ENCODE measurements around the gene CWF19L2. TPM values are rescaled to one million over a fixed set of nuclear protein-coding genes. Genes with fewer than 3 reads are reported as not detected.
A peak's percentile ranks its signal among the peaks of the same experiment; 100 is the strongest.
"Not testable (repeated sequence)": the region's sequence is repeated elsewhere in the genome, so short reads cannot be mapped to it uniquely, and the experiment has no call there.

CWF19L2 gene
- total RNA-seq (2014; rRNA removed) = 8.9 and 9.4 TPM in 2 replicates
- 3.0 TPM for polyA plus RNA-seq (2012)

DNA sequence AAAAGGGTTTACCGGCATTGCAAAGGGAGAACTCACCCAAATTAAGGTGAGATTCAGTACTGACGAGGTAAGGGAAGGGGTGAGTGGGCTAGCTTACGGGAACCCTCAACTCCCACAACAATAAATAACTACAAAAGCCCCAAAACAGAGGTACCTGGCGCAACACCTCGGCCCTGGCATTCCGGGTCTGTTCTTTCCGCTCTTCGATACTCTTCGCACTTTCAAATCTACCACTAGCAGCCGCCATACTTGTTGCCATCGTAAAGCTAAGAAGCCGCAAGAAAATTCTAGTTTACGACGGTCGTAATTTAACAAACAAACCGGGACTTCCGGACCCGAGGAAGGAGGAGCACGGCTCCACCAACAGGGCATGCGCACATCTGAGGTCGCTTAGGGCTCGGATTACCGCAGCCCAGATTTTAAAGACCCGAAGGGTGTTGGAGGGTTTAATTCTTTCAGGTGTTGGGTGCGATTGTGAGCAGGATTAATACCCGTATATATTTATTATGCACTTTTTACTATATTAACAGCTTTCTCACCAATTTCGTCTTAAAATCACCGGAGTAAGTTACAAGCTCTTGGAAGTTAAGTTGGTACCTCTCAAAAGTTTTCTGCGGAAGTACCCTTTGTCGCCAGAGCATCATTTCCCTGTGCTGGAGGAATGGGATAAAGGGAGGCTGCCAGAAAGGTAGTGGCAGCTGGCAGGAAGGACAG is at the start of gene CWF19L2:
Gene CWF19L2, minus strand, starts transcription at position 268 of the 714 bp plus-strand sequence. Its CDS starts 9 bp downstream, at position 259.
- DNase-seq (ENCODE audit: low read depth) = peak; percentile 93

DNA sequence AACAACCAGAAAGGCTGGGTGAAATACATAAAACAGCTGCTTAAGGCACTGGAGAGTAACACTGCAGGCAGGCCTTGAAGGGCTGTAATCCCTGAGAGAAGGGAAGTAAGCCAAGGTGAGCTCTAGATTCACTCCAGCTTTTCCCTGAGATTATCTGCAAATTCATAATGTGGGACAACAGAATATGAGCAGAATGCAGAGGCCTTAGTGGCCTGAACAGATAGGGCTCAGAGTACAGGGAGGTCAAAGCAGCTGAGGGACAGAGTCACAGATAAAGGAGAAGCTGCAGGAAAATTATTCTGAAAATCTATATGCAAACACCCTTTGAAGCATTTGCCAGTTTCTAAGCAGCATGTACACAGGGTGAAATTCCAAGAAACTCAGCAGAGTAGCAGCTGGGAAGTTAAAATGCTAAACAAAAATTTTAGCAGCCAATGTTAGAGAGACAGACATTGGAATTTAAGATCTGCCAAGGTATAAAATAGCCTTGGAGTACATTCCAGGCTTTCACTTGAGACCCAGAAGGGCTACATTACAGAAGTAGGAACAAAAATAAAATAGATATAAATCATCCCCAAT is 48.1 kb upstream of the CWF19L2 start:
- DNase-seq (ENCODE audit: low read depth) = no peak

DNA sequence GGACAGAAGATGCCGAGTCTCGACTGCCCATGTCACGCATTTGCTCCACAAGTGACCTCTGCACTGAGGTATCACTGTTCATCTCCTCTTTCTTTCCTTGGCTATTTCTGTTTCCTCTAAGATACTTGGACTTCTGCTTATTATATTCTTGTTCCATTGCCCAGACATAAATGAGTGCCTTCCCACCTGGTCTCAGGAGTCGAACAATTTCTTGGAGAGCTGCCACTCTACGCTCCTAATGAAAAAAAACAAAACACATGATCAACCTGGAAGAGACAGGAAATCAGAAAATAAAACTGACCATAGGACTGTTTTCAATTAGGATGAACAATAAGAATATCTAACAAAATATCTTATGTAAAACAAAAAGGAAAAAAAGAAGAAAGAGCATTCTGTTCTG is 47.4 kb upstream of the CWF19L2 start:
- DNase-seq (ENCODE audit: low read depth) = no peak

DNA sequence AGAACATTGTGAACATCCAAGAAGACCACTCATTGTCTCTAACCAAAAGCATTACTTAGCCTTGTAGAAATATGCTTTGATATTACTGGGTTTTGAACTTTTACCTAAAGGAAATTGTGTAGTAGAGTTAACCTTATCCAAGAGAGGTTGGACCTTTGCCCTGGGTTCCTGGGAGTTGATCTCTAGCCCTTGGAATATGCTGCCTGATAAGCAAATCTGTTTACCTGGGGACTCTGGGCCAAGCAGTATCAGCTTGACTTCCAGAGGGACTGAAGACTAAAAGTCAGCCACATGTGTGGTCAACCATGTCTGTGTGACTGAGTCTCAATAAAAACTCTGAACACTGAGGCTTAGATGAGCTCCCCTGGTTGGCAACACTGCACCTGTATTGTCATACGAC is 44.1 kb upstream of the CWF19L2 start:
- no peak for DNase-seq (ENCODE audit: low read depth)

DNA sequence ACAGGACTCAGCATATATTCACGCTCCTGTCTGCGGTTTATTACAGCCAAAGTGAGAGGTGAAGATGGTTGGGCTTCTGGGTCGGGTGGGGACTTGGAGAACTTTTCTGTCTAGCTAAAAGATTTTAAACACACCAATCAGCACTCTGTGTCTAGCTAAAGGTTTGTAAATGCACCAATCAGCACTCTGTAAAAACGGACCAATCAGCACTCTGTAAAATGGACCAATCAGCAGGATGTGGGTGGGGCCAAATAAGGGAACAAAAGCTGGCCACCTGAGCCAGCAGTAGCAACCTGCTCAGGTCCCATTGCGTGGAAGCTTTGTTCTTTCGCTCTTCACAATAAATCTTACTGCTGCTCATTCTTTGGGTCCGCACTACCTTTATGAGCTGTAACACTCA is 39.7 kb upstream of the CWF19L2 start:
- DNase-seq (ENCODE audit: low read depth) = not testable (repeated sequence)

DNA sequence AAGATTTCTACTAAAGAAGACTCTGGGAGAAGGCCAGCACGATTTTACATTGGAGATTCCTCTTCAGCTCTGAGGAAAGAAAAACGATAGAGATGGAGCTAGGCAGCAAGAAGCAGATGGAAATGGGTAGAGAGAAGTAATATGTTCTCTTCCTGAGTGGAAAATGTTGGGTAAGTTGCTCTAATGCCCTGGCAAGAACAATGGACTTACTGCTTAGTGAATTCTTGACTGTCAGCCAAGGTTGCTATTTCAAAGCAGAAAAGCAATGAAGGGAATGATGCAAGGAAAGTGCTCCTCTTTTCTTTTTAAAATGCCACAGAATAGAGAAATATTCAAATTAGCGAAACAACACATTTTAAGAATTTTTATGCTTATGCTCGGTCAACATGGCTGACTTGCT is 38.4 kb upstream of the CWF19L2 start:
- peak; percentile 39 for DNase-seq (ENCODE audit: low read depth)

DNA sequence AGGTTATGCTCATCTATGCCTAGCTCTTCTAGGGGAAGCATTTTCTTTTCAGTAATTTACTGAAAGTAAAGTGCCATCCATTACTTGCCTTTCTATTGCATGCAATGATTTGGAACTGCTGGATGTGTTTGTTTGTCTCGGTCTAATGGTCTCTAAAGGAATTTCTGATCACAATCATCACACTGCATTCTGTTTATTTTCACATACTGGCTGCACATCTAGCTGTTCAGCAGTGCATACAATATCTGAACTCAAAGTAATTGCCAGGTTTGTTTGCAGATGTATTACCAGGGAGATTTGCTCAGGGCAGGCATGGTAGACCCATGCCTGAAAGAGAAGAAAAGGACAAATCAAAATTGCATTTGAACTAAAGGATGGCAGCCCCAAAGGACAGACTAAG is 36.4 kb upstream of the CWF19L2 start:
- no peak for DNase-seq (ENCODE audit: low read depth)

DNA sequence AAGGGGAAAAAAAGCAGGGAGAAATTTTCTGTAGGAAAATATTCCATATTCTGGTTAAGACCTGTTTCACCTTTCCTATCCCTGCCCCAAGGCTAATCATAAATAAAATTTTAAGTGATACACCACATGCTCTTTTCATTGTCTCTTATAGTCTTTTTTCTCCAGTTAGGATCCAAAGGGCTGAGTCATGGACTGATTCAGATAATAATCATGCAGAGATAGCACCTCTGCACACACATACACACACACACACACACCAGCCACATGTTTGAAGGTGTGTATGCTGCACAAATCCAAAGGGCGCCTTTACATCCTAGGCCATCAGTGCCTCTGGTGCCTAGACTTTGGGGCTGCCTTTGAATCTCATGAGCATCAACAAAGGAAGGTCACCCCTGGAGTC is 35.5 kb upstream of the CWF19L2 start:
- DNase-seq (ENCODE audit: low read depth) = peak; percentile 61

DNA sequence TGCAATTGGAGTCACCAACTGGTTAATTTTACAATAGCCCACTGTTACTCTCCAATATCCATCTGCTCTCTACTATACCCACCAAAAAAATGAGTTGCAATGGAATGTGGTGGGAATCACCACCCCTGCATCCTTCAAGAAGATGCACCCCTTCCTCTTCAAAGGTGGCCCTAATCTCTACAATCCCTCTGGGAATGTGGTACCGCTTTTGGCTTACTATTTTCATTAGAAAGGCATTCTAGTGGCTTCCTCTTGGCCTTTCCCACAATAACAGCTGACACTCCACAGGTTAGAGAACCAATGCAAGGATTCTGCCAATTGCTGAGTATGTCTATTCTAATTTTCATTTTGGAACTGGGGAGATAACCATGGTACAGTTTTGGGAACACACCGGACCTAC is 33.2 kb upstream of the CWF19L2 start:
- DNase-seq (ENCODE audit: low read depth) = no peak

DNA sequence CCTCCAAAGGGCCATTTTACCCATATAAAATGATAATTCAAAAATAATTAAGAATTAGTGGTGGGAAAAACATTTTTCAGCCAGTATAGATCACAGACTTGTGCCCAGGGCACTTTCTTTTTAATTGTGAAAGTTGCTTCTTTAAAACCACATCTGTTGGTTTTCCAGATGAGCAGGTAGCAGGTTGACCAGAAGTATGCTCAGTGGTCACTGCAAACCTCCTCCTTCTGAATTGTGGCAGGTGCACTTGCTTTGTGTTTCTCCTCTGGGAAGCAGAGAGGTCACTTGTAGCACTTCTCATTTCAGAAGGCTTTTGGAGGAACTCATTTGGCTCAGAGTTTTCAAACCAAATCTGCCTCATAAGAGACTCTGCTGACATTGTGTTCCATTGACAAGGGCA is 24.6 kb upstream of the CWF19L2 start:
- no peak for DNase-seq (ENCODE audit: low read depth)

DNA sequence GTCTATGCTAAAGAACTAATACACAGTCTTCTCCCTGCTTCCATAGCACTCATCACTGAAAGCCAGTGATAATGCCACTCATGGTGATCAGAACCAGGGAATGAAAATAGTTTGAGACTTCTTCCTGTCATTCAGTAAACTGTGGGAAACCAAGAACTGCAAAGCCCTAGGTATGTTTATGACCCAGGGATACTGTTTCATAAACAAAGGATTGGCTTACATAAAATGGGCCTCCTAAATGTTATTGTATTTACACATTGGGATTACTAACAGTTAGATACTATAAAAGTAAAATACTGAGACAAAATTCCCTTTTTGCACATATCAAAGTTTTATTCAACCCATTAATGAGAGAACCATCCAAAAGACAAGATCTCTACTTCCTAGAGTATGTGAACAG is 21.3 kb upstream of the CWF19L2 start:
- no peak for DNase-seq (ENCODE audit: low read depth)

DNA sequence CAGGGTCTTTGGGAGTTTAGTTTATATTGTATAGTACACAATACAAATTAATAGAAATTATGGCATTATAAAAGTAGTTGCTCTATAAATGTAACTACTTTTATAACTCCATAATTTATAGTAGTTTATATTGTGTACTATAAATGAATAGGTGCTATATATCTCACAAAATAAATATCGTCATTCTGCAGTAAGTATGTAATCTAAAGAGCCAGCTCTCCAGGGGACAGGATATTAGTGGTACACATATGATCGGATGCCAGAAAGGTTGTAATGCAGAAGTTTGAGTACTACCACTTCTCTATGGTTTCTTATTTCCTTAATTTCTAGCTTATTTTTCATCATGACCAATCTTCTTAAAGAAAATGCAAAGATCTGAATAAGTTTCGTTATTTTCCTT is 20.2 kb upstream of the CWF19L2 start:
- no peak for DNase-seq (ENCODE audit: low read depth)

DNA sequence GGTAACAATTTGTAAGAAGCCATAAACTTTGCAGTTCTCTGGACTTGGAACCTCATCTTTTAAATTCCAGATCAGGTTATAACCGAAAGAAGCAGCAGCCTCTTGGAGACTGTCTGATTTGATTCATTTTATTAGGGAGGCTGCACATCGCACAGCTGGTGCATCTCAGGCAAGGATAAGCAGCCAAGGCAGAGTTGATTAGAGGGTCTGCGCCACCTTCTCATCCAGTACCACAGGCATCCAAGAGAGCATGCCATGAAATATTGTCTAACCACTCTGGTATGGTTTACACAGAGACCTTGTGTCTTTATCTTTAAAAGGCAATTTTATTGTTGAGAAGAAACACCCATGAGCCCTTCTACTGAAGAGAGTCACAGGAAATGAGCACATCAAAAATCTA is 16.2 kb upstream of the CWF19L2 start:
- DNase-seq (ENCODE audit: low read depth) = no peak

DNA sequence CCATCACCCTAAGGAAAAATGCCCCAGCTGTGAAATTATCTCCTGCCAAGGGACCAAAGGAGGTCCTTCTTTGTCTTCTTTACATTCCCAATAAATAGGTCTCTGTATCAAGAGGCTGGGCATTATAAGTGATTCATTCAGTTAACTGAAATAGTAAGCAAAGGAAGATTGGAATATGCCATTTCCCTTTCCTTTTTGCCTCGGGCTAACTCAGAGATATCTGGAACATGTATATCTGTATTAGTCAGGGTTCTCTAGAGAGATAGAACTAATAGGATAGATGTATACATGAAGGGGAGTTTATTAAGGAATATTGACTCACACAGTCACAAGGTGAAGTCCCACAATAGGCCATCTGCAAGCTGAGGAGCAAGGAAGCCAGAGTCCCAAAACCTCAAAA is 15.3 kb upstream of the CWF19L2 start:
- DNase-seq (ENCODE audit: low read depth) = no peak

DNA sequence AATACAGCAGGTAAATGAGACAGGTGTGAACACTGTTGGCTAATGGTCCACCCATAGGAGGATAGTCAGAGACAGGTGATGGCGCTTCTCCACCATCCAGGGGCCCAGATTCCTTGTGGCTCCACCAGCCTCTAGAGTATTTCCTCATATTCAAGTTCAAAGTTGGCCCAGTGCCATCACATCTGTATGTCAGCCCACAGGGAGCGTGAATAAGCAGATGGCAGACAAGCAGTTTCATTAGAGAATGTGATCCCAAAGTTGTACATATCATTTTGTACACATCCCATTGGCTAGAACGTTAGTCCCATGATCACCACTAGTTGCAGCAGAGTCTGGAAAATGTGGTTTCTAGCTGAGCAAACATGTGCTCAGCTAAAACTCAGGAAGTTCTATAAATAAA is 11.0 kb upstream of the CWF19L2 start:
- peak; percentile 57 for DNase-seq (ENCODE audit: low read depth)

DNA sequence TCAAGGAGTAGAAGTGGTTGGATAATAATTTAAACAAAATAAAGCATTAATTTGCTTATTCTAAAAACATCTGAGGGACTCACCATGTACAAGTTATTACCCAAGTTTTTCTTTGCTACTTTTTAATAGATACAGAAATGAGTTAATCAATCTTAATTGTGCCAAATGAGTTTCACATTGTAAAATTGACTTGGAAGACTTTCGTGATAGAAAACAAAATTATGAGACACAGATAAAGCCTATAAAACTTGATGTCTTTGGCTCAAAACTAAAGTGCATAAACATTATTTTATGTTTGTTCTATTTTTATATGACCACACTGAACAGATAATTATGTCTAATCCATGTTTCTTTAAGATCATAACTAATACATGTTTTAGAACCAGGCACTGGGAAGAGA is 10.1 kb upstream of the CWF19L2 start:
- no peak for DNase-seq (ENCODE audit: low read depth)

DNA sequence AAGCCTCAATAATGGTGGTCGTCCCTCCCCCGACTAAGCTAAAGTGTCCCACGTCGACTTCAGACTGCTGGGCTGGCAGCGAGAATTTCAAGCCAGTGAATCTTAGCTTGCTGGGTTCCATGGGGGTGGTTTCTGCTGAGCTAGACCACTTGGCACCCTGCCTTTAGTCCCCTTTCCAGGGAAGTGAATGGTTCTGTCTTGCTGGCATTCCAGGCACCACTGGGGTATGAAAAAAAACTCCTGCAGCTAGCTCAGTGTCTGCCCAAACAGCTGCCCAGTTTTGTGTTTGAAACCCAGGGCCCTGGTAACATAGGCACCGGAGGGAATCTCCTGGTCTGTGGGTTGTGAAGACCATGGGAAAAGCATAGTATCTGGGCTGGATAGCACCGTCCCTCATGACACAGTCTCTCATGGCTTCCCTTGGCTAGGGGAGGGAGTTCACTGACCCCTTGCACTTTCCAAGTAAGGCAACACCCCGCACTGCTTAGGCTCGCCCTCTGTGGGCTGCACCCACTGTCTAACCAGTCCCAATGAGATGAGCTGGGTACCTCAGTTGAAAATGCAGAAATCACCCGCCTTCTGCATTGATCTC is 8.7 kb upstream of the CWF19L2 start:
- not testable (repeated sequence) for DNase-seq (ENCODE audit: low read depth)

DNA sequence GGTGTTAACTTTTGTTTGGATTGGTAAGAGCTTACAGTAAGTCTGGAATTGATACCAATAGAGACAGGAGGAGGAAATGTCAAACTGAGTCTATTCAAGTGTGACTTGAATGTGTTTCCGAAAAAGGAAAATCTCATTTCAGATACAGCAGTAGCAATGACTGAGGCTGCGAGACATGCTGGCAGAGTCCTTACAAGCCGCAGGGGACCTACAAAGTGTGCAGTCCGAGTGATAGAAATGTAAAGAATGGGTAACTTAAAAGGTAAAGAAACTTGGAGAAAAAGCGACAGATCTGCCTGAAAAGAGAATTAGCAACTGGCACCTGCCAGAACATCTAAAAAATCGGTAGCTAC is 444 bp downstream of the CWF19L2 start:
- DNase-seq (ENCODE audit: low read depth) = peak; percentile 2

DNA sequence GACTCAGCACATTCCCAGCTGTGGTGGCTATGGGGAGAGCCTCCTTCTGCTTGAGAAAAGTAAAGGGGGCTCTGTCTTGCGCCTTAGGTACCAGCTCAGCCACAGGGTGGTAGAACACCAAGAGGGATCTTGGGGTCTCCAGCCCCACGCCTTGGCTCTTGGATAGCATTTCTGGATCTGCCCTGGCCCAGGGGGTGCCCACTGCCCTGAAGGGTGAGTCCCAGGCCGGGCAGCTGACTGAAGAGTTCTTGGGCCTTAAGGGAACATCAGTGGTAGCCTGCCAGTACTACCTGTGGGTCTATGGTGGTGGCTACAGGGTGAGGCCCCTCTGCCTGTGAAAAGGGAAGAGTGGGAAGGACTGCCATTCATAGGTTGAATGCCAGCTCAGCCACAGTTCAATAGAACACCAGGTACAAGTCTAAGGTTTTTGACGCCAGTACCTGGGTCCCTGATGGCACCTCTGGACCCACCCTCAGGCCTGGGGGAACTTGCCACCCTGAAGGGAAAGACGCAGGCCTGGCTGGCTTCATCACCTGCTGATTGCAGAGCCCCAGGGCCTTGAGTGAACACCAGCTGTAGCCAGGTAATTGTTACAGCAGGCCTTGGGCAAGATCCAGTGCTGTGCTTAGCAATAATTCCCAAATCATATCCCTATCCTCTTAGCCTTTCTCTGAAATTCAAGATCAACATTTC is 3.9 kb downstream of the CWF19L2 start:
- no peak for DNase-seq (ENCODE audit: low read depth)

DNA sequence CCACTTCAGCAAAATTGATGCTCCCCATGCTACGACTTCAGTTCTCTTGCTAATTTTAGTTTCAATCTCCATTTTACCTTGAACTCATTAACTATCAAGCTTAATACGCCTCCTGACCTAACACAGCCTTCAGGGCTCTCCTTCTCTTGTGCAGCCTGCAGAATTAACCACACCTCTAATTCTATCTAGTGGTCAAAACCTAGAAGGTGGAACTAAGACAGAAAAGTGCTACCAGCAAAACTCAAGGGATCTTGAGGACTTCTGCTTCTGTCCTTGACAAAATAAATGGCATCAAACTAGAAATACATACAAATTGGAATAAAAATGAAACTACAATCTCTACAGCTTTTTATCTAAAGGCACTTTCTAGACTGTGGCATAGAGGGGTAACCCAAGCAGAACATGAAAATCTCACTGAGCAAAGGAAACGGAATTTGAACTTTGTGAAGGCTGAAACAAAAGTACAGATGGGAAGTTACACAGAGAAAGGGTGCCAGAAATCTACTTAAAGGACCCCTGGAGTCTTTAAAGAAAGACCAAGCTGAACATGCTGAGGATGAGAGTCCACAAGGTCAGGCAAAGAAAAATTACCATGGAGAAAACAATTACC is 10.7 kb downstream of the CWF19L2 start:
- DNase-seq (ENCODE audit: low read depth) = no peak

DNA sequence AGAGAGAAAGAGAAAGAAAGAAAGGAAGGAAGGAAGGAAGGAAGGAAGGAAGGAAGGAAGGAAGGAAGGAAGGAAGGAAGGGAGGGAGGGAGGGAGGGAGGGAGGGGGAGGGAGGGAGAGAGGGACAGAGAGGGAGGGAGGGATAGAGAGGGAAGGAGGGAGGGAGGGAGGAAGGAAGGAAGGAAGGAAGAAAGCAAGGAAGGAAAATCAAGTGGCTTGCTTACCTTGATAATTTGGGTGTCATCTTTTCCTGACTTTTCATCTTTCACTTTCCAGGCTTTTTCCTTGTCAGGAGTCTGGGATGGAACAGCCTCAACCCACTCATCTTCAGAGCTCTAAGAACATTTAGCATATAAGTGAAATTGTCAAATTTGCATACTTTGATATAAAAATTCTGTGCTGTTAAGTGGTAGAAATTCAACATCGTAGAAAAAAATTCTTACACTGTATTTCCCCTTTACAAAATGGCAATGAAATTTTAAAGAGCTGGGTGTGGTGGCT is 14.9 kb downstream of the CWF19L2 start:
- no peak for DNase-seq (ENCODE audit: low read depth)

DNA sequence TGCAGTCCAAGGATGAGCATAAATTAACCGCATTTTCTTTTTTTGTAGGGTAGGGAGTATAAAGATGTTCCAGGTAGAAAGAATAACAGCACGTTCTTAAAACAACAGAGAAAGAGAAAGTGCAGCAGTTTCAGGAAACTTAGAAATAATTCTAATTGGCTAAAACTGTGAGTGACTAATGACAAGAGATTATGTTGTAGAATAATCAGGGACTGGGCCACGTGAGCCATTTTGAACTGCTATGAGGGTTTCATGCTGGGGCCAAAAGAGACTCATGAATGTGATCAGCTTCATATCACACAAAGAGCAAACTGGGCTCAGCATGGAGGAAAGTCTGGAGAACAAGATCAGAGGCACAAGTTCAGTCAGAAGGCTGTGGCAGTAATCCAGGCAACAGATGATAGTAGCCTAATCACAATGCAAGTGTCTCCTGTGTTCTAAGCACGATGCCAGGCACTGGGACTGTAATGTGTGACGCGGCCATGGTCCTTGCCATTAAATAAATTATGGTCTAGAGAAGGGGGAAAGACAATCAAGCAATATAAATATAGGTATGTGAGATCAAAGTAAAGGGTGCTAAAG is 17.9 kb downstream of the CWF19L2 start:
- no peak for DNase-seq (ENCODE audit: low read depth)
